Measurements from ENCODE around the gene HGD. TPM values are rescaled to one million over a fixed set of nuclear protein-coding genes. Genes with fewer than 3 reads are reported as not detected.

HGD gene
- total and polyA plus RNA-seq, 2 donors (not counting 1 experiment from before 2014, with no cell fraction given): under 0.01 TPM; not detected in 1

DNA sequence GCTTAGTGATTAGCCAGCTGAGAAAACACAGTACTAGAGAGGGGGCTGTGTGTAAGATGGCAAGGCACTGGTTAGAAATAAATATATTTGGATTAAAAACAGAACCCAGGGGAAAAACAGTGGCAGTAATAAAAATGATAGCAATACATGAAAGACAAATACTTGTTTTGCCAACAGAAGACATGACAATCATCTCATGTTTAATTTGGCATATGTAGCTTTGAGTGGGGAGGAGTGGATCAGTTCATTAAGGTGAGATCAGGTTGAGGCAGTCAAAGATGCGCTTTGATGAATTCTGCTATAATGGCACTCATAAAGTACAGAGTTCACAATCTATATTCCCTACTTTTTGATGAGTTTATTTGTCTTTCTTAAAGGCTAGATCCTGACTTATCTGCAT is 3.4 kb upstream of the HGD start:
- H3K9ac ChIP-seq (ENCODE audit: insufficient read depth, low read length): no peak overlapping the region
- no peak overlapping the region for H3K4me2 ChIP-seq (ENCODE audit: extremely low read depth, insufficient read depth, low read length)
- DNase-seq (ENCODE audit: low read depth in 2 of 2): no peak
- no peak overlapping the region for H3K4me3 ChIP-seq (replicated peaks in 1 of 4; ENCODE audit: control extremely low read depth in 1 of 4, insufficient read depth in 1 of 4, low read depth in 3 of 4, low read length in 4 of 4)
- H3K4me1 ChIP-seq (ENCODE audit: control insufficient read depth, extremely low read depth, insufficient read depth, low read length): no peaks in the 10 kb centered on the region
- no peaks in the 10 kb centered on the region for H3K36me3 ChIP-seq (ENCODE audit: control insufficient read depth, insufficient read depth, low read length)
- no peaks in the 10 kb centered on the region for H3K27me3 ChIP-seq (ENCODE audit: control insufficient read depth, insufficient read depth, low read length)
- H3K9me3 ChIP-seq (ENCODE audit: control insufficient read depth, insufficient read depth, low read depth, low read length): no peaks in the 10 kb centered on the region
- H4K20me1 ChIP-seq (ENCODE audit: control insufficient read depth, extremely low read depth, insufficient read depth, low read length): no peaks in the 10 kb centered on the region
- no peak overlapping the region for H2AFZ ChIP-seq (ENCODE audit: low read length)
- H3K79me2 ChIP-seq (ENCODE audit: control insufficient read depth, insufficient read depth, low read length): no peaks in the 10 kb centered on the region
- no peak overlapping the region for H3K27ac ChIP-seq (ENCODE audit: insufficient read depth, low read length)
- TF ChIP-seq, protein P1, sequence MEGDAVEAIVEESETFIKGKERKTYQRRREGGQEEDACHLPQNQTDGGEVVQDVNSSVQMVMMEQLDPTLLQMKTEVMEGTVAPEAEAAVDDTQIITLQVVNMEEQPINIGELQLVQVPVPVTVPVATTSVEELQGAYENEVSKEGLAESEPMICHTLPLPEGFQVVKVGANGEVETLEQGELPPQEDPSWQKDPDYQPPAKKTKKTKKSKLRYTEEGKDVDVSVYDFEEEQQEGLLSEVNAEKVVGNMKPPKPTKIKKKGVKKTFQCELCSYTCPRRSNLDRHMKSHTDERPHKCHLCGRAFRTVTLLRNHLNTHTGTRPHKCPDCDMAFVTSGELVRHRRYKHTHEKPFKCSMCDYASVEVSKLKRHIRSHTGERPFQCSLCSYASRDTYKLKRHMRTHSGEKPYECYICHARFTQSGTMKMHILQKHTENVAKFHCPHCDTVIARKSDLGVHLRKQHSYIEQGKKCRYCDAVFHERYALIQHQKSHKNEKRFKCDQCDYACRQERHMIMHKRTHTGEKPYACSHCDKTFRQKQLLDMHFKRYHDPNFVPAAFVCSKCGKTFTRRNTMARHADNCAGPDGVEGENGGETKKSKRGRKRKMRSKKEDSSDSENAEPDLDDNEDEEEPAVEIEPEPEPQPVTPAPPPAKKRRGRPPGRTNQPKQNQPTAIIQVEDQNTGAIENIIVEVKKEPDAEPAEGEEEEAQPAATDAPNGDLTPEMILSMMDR (conservative IDR thresholded peaks at IDR 0.05 in 1 of 2, IDR thresholded peaks at IDR 0.05 in 1 of 2; ENCODE audit: low read depth in 1 of 2, low read length in 2 of 2): no peak
- TF ChIP-seq EZH2 (IDR thresholded peaks at IDR 0.05; ENCODE audit: low read length, missing control alignments): no peak

DNA sequence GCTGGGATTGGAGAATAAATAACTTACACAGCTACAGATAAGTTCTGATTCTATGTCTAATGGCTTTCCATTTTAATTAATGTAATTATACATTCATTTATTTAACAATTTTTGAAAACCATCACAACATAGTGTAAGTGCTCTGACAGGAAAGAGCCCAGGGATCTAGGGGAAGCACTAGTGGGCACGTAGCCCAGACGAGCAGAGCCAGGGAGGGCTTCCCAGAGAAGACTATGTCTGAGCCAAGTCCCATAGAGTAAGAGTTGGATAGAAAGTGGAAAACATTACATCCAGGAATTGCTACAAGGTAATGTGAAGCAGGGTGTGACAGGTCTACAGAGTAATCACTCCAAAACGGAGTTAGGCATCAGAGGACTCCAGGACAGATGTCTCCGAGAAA is 2.9 kb upstream of the HGD start:
- Histone ChIP-seq H3K4me2 (ENCODE audit: extremely low read depth, insufficient read depth, low read length) (no peak overlapping the region), H3K27ac (ENCODE audit: insufficient read depth, low read length) (no peak overlapping the region), H3K9ac (ENCODE audit: insufficient read depth, low read length) (no peak overlapping the region), H3K36me3 (ENCODE audit: control insufficient read depth, insufficient read depth, low read length) (no peaks in the 10 kb centered on the region), H3K79me2 (ENCODE audit: control insufficient read depth, insufficient read depth, low read length) (no peaks in the 10 kb centered on the region), H3K9me3 (ENCODE audit: control insufficient read depth, insufficient read depth, low read depth, low read length) (no peaks in the 10 kb centered on the region), H3K27me3 (ENCODE audit: control insufficient read depth, insufficient read depth, low read length) (no peaks in the 10 kb centered on the region), H3K4me1 (ENCODE audit: control insufficient read depth, extremely low read depth, insufficient read depth, low read length) (no peaks in the 10 kb centered on the region), H3K4me3 (replicated peaks in 1 of 4; ENCODE audit: control extremely low read depth in 1 of 4, insufficient read depth in 1 of 4, low read depth in 3 of 4, low read length in 4 of 4) (no peak overlapping the region), H4K20me1 (ENCODE audit: control insufficient read depth, extremely low read depth, insufficient read depth, low read length) (no peaks in the 10 kb centered on the region), H2AFZ (ENCODE audit: low read length) (no peak overlapping the region)
- TF ChIP-seq, protein P1 (conservative IDR thresholded peaks at IDR 0.05 in 1 of 2, IDR thresholded peaks at IDR 0.05 in 1 of 2; ENCODE audit: low read depth in 1 of 2, low read length in 2 of 2): no peak
- TF ChIP-seq EZH2 (IDR thresholded peaks at IDR 0.05; ENCODE audit: low read length, missing control alignments): no peak
- no peak for DNase-seq (ENCODE audit: low read depth in 2 of 2)

DNA sequence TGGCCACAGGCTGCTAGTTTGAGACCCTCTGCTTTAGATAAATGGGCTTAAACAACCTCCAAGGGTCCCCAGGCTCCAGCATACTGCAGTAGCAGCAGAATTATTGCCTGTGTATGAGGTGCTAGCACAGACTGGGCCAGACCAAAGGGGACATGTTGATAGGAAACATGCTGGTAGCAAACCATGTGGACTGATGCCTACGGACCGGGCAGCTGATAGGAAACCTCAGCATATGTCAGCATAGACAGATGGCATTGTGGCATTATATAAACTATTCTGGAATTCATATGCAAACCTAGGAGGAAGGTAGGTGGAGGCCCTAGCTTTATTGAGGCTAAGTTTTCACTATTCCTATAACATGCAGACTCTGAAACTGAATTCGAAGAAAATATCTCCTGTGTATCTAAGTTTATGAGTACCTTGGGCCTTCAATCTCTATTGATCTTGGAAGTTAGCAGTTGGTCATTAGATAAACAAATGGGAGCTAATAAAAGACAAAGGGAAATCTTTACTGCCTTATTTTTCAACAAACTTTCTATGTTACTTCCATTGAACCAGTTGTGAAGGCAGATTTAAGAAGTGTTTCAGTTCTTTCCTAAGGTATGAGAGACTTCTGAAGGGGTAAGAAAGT is 1.7 kb upstream of the HGD start:
- peaks cover 5% of the 10 kb centered on the region for H3K4me1 ChIP-seq (ENCODE audit: control insufficient read depth, extremely low read depth, insufficient read depth, low read length)
- H3K36me3 ChIP-seq (ENCODE audit: control insufficient read depth, insufficient read depth, low read length): no peaks in the 10 kb centered on the region
- no peaks in the 10 kb centered on the region for H4K20me1 ChIP-seq (ENCODE audit: control insufficient read depth, extremely low read depth, insufficient read depth, low read length)
- H3K27ac ChIP-seq (ENCODE audit: insufficient read depth, low read length): no peak overlapping the region
- TF ChIP-seq, protein P1 (conservative IDR thresholded peaks at IDR 0.05 in 1 of 2, IDR thresholded peaks at IDR 0.05 in 1 of 2; ENCODE audit: low read depth in 1 of 2, low read length in 2 of 2): no peak
- no peak for TF ChIP-seq EZH2 (IDR thresholded peaks at IDR 0.05; ENCODE audit: low read length, missing control alignments)
- DNase-seq (ENCODE audit: low read depth in 2 of 2): no peak
- no peaks in the 10 kb centered on the region for H3K27me3 ChIP-seq (ENCODE audit: control insufficient read depth, insufficient read depth, low read length)
- H2AFZ ChIP-seq (ENCODE audit: low read length): no peak overlapping the region
- H3K79me2 ChIP-seq (ENCODE audit: control insufficient read depth, insufficient read depth, low read length): no peaks in the 10 kb centered on the region
- no peak overlapping the region for H3K4me3 ChIP-seq (replicated peaks in 1 of 4; ENCODE audit: control extremely low read depth in 1 of 4, insufficient read depth in 1 of 4, low read depth in 3 of 4, low read length in 4 of 4)
- H3K9me3 ChIP-seq (ENCODE audit: control insufficient read depth, insufficient read depth, low read depth, low read length): no peaks in the 10 kb centered on the region
- no peak overlapping the region for H3K4me2 ChIP-seq (ENCODE audit: extremely low read depth, insufficient read depth, low read length)
- H3K9ac ChIP-seq (ENCODE audit: insufficient read depth, low read length): no peak overlapping the region

Measured in fibroblast of lung (primary cell).